IPS-15b (cell line): ENCODE measurements around the gene PDSS1.
"Not testable (repeated sequence)": the region's sequence is repeated elsewhere in the genome, so short reads cannot be mapped to it uniquely, and the experiment has no call there.

Source experiments
- H3K27me3 ChIP-seq: one replicate; pipeline ENCODE4 v1.6.1; 2013; ENCODE audit warnings: low read length; ENCODE audit not compliant: control insufficient read depth, insufficient read depth
- H3K36me3 ChIP-seq: one replicate; pipeline ENCODE4 v1.6.1; 2013; ENCODE audit warnings: low read length; ENCODE audit not compliant: control insufficient read depth, insufficient read depth
- H3K4me1 ChIP-seq: one replicate; pipeline ENCODE4 v1.6.1; 2013; ENCODE audit warnings: mild to moderate bottlenecking, low read length; ENCODE audit not compliant: control insufficient read depth, insufficient read depth
- H3K4me3 ChIP-seq: one replicate; pipeline ENCODE4 v1.5.1; 2013; ENCODE audit warnings: low read depth, low read length
- H3K9ac ChIP-seq: one replicate; pipeline ENCODE4 v1.6.1; 2013; ENCODE audit warnings: low read depth, mild to moderate bottlenecking, low read length
- H3K9me3 ChIP-seq: one replicate; pipeline ENCODE4 v1.6.1; 2013; ENCODE audit warnings: mild to moderate bottlenecking, low read length; ENCODE audit not compliant: control insufficient read depth, insufficient read depth

The PDSS1 gene

GRCh38 chr10:26697163-26697921, at the start of gene PDSS1:
TSS of gene PDSS1 (plus strand) at chr10:26697701. CDS start at chr10:26697712, 11 bp downstream.
- Histone ChIP-seq H3K36me3 (no peaks in the 10 kb centered on the region), H3K9me3 (no peaks in the 10 kb centered on the region), H3K27me3 (no peaks in the 10 kb centered on the region), H3K4me1 (no peaks in the 10 kb centered on the region), H3K9ac (peak within 1 kb of the TSS; percentile 89), H3K4me3 (peak within 1 kb of the TSS; percentile 92)

- H3K4me1 ChIP-seq, H3K27me3 ChIP-seq, H3K9ac ChIP-seq, H3K36me3 ChIP-seq, H3K4me3 ChIP-seq, H3K9me3 ChIP-seq: not testable (repeated sequence)
Measured at GRCh38 chr10:26648245-26648636, 49.3 kb upstream of the PDSS1 start.

DNA sequence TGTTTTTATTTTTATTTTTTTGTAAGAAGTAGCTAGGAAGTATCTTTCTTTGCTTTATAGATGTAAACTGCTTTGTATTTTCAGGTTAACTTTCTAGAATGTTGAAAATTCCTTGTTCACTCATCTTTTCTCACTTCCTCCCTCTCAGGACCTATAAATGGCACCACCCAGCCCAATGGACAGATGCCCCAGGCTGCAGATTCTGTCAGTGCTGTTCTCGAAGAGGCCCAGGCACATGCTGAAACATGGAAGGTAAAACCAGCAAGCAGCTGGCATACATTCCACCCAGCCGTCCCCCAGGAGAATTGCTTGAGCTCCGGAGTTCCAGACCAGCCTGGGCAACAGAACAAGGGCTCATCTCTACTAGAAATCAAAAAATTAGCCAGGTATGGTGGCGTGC, 47.1 kb upstream of the PDSS1 start:
- H3K9me3 ChIP-seq, result no peaks in the 10 kb centered on the region
- no peaks in the 10 kb centered on the region for H3K4me1 ChIP-seq
- no peak overlapping the region for H3K9ac ChIP-seq
- no peaks in the 10 kb centered on the region for H3K27me3 ChIP-seq
- H3K36me3 ChIP-seq, result no peaks in the 10 kb centered on the region
- H3K4me3 ChIP-seq, result no peak overlapping the region

DNA sequence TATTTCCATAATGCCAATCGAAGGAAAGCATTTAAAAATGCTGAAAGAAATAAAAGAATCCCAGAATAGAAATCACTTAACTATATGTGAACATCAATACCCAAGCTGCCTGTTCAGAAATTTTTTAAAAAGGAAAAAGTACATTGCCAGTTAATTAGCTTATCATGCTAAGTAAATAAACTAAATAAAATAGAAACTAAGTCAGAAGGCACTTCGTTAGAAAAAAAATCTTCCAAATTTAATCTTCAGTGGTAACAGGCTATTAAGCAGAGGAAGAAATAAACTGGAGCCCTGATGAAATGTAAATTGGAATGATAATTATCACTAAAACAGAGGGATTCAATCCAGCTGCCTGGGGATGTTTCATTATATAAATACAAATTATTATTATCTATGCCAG, 46.0 kb upstream of the PDSS1 start:
- not testable (repeated sequence) for H3K36me3 ChIP-seq, H3K4me1 ChIP-seq, H3K9me3 ChIP-seq, H3K4me3 ChIP-seq, H3K27me3 ChIP-seq, H3K9ac ChIP-seq

- Histone ChIP-seq H3K36me3 (no peaks in the 10 kb centered on the region), H3K9ac (no peak overlapping the region), H3K27me3 (no peaks in the 10 kb centered on the region), H3K4me3 (no peak overlapping the region), H3K4me1 (no peaks in the 10 kb centered on the region), H3K9me3 (no peaks in the 10 kb centered on the region)
Measured at GRCh38 chr10:26653004-26653403, 44.5 kb upstream of the PDSS1 start.

- Histone ChIP-seq H3K9me3 (no peaks in the 10 kb centered on the region), H3K4me3 (no peak overlapping the region), H3K9ac (no peak overlapping the region), H3K27me3 (no peaks in the 10 kb centered on the region), H3K4me1 (no peaks in the 10 kb centered on the region), H3K36me3 (no peaks in the 10 kb centered on the region)
Measured at GRCh38 chr10:26655746-26656145, 41.8 kb upstream of the PDSS1 start.

DNA sequence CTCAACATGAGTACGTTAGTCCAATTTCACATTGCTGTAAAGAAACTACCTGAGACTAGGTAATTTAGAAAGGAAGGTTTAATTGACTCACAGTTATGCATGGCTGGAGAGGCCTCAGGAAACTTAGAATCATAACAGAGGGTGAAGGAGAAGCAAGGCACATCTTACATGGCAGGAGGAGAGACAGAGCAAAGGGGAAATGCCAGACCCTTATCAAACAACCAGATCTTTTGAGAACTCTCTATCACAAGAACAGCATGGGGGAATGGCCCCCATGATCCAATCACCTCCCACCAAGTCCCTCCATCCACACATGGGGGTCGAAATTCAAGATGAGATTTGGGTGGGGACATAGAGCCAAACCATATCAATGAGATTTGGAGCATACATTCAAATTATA, 34.6 kb upstream of the PDSS1 start:
- Histone ChIP-seq H3K9ac (no peak overlapping the region), H3K4me1 (no peaks in the 10 kb centered on the region), H3K4me3 (no peak overlapping the region), H3K36me3 (no peaks in the 10 kb centered on the region), H3K27me3 (no peaks in the 10 kb centered on the region), H3K9me3 (no peaks in the 10 kb centered on the region)

- Histone ChIP-seq H3K4me3 (no peak overlapping the region), H3K9me3 (no peaks in the 10 kb centered on the region), H3K36me3 (no peaks in the 10 kb centered on the region), H3K9ac (no peak overlapping the region), H3K4me1 (no peaks in the 10 kb centered on the region), H3K27me3 (no peaks in the 10 kb centered on the region)
Measured at GRCh38 chr10:26665080-26666048, 32.1 kb upstream of the PDSS1 start.

DNA sequence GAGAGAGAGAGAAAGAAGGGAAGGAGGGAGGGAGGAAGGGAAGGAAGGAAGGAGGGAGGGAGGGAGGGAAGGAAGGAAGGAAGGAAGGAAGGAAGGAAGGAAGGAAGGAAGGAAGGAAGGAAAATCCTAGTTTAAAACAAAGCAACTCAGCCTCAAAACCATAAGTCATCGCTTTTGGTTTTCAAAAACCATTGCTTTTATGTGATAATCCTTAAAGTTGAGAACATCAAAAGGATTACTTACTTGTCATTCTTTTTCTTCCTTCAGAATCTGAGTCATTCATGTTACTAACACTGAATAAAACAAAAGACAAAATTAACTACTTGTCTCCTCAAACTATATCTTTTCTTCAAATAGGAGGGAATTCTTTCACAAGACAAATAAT, 21.6 kb upstream of the PDSS1 start:
- Histone ChIP-seq H3K27me3 (no peaks in the 10 kb centered on the region), H3K9ac (no peak overlapping the region), H3K4me1 (no peaks in the 10 kb centered on the region), H3K36me3 (no peaks in the 10 kb centered on the region), H3K9me3 (no peaks in the 10 kb centered on the region), H3K4me3 (no peak overlapping the region)

GRCh38 chr10:26679588-26679987, 17.9 kb upstream of the PDSS1 start:
- Histone ChIP-seq H3K4me1 (no peaks in the 10 kb centered on the region), H3K36me3 (no peaks in the 10 kb centered on the region), H3K9ac (no peak overlapping the region), H3K27me3 (no peaks in the 10 kb centered on the region), H3K9me3 (no peaks in the 10 kb centered on the region), H3K4me3 (no peak overlapping the region)

DNA sequence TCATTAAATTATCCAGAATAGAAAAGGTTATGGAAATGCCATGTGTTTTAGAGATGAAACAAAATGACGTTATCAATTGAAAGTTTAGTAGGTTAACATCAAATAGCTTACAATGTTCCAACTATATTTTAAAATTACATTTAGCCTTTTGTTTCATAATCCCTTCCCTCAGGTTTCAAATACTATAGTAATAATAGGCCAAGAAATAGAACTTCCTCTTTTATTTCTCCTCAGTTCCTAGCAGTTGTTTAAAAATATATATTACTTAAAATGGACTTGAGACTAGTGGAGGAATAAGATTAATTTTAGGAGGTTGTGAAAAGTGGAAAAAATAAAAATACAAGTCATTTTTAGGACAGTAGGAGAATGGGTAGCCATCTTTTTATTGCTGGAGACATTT, 16.4 kb upstream of the PDSS1 start:
- H3K9ac ChIP-seq, result no peak overlapping the region

DNA sequence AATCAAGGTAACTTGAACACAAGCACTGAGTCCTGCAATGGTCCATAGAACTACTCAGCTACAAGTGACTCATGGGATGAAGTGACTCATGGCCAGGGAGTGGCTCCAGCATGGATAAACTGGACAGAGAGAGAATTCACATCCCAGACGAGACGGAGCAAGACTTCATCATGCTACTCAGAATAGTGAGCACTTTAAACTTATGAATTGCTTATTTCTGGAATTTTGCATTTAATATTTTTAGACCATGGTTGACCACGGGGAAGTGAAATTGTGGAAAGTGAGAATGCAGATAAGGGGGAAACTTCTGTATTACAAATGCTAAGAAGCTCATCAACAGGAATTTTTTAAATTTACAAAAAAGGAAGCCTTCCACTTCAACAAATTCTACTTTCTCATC, 15.5 kb upstream of the PDSS1 start:
- not testable (repeated sequence) for H3K36me3 ChIP-seq, H3K4me3 ChIP-seq, H3K9ac ChIP-seq, H3K9me3 ChIP-seq, H3K27me3 ChIP-seq, H3K4me1 ChIP-seq

More for the DNA sequence above, 16.4 kb upstream of the PDSS1 start:
- Histone ChIP-seq H3K27me3 (no peaks in the 10 kb centered on the region), H3K4me1 (no peaks in the 10 kb centered on the region), H3K9me3 (no peaks in the 10 kb centered on the region), H3K4me3 (no peak overlapping the region), H3K36me3 (no peaks in the 10 kb centered on the region)
